OCI-LY7 (cell line): ENCODE data around the gene NFKBIE.

Source experiments
- EZH2phosphoT487 ChIP-seq: fragments of 200-600 bp; sonication (generic); IDR thresholded peaks from 2 replicates; pipeline ENCODE4 v1.6.1; 2018; ENCODE audit warnings: low read depth, borderline replicate concordance, mild to moderate bottlenecking, mixed run types, antibody characterized with exemption, low read length, moderate library complexity, mixed read lengths
- TF ChIP-seq, protein P1 (sequence below): fragments of 200-600 bp; sonication (generic); conservative IDR thresholded peaks from 2 replicates; pipeline ENCODE4 v1.5.1; 2014; ENCODE audit warnings: mild to moderate bottlenecking, antibody characterized with exemption, low read length, moderate library complexity, mixed read lengths

- TF ChIP-seq EZH2phosphoT487: no peak
- TF ChIP-seq, protein P1, sequence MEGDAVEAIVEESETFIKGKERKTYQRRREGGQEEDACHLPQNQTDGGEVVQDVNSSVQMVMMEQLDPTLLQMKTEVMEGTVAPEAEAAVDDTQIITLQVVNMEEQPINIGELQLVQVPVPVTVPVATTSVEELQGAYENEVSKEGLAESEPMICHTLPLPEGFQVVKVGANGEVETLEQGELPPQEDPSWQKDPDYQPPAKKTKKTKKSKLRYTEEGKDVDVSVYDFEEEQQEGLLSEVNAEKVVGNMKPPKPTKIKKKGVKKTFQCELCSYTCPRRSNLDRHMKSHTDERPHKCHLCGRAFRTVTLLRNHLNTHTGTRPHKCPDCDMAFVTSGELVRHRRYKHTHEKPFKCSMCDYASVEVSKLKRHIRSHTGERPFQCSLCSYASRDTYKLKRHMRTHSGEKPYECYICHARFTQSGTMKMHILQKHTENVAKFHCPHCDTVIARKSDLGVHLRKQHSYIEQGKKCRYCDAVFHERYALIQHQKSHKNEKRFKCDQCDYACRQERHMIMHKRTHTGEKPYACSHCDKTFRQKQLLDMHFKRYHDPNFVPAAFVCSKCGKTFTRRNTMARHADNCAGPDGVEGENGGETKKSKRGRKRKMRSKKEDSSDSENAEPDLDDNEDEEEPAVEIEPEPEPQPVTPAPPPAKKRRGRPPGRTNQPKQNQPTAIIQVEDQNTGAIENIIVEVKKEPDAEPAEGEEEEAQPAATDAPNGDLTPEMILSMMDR: no peak
These were observed 32.9 kb upstream of the NFKBIE start for GRCh38 chr6:44298055-44298803.
